HUES64 (cell line): ENCODE results near the gene RARRES1. TPM values are rescaled to one million over a fixed set of nuclear protein-coding genes. Genes with fewer than 3 reads are reported as not detected.

Experiments used
- H3K27ac ChIP-seq: 2 replicates; pipeline ENCODE4 v1.7.0; 2013; ENCODE audit warnings: low read depth, low read length, inconsistent platforms
- H3K27me3 ChIP-seq: 2 replicates; pipeline ENCODE4 v1.6.1; 2013; ENCODE audit warnings: mild to moderate bottlenecking, low read length; ENCODE audit not compliant: insufficient read depth
- H3K36me3 ChIP-seq: 2 replicates; pipeline ENCODE4 v1.6.1; 2013; ENCODE audit warnings: mild to moderate bottlenecking, low read length; ENCODE audit not compliant: insufficient read depth
- H3K4me1 ChIP-seq: 2 replicates; pipeline ENCODE4 v1.6.1; 2013; ENCODE audit warnings: mild to moderate bottlenecking, low read length, moderate library complexity; ENCODE audit not compliant: insufficient read depth
- H3K4me3 ChIP-seq: 2 replicates; pipeline ENCODE4 v1.5.1; 2013; ENCODE audit warnings: mild to moderate bottlenecking, low read length, moderate library complexity
- H3K9ac ChIP-seq: 2 replicates; pipeline ENCODE4 v1.6.1; 2013; ENCODE audit warnings: mild to moderate bottlenecking, low read depth, low read length
- H3K9me3 ChIP-seq: 2 replicates; pipeline ENCODE4 v1.6.1; 2013; ENCODE audit warnings: low read depth, low read length; ENCODE audit not compliant: insufficient read depth
- WGBS: fragments of 150-250, 120-280 bp; methylation state at CpG from one replicate; pipeline ENCODE4 v1.1.7; 2013; ENCODE audit warnings: missing lambda C conversion rate; 5-methylcytosine and 5-hydroxymethylcytosine counted together
- polyA plus RNA-seq, 2 experiments: library from polyadenylated mRNA; stranded (reverse); fragments of 50-300 nt; gene quantifications; one replicate each; pipeline ENCODE4 v1.2.3, GENCODE V29; 2013

RARRES1 gene
- polyA plus RNA-seq (2013, experiment 1 of 2): 0.55 TPM
- polyA plus RNA-seq (2013, experiment 2 of 2): 0.63 TPM

GRCh38 chr3:158731938-158732855, at the start of gene RARRES1:
Gene RARRES1, minus strand, starts transcription at chr3:158732457. Its CDS starts 42 bp downstream, at chr3:158732415.
- Histone ChIP-seq H3K27me3 (peaks cover 28% of the 10 kb centered on the region), H3K4me3 (peak within 1 kb of the TSS; percentile 66), H3K27ac (no peak within 1 kb of the TSS), H3K9ac (peak within 1 kb of the TSS; percentile 61), H3K36me3 (no peaks in the 10 kb centered on the region), H3K9me3 (peaks cover 4% of the 10 kb centered on the region), H3K4me1 (peaks cover 2% of the 10 kb centered on the region)
- 2% methylated on average over 101 of the region's 101 CpGs for WGBS

GRCh38 chr3:158781849-158782248, 49.6 kb upstream of the RARRES1 start:
- no peaks in the 10 kb centered on the region for H3K36me3 ChIP-seq
- WGBS: 96% methylated on average over 1 of the region's 1 CpG
- H3K27me3 ChIP-seq: no peaks in the 10 kb centered on the region
- no peaks in the 10 kb centered on the region for H3K4me1 ChIP-seq
- no peaks in the 10 kb centered on the region for H3K9me3 ChIP-seq
- no peak overlapping the region for H3K27ac ChIP-seq
- no peak overlapping the region for H3K4me3 ChIP-seq
- no peak overlapping the region for H3K9ac ChIP-seq

- H3K27ac ChIP-seq: no peak overlapping the region
- 90% methylated on average over 2 of the region's 2 CpGs for WGBS
These were observed 48.9 kb upstream of the RARRES1 start for GRCh38 chr3:158781191-158781590.

GRCh38 chr3:158780766-158781165, 48.5 kb upstream of the RARRES1 start:
- H3K9me3 ChIP-seq: no peaks in the 10 kb centered on the region
- H3K27me3 ChIP-seq: no peaks in the 10 kb centered on the region
- H3K9ac ChIP-seq: no peak overlapping the region
- WGBS: no CpG with 5 or more reads among the region's 1 CpG
- no peaks in the 10 kb centered on the region for H3K36me3 ChIP-seq
- H3K27ac ChIP-seq: no peak overlapping the region
- no peak overlapping the region for H3K4me3 ChIP-seq
- no peaks in the 10 kb centered on the region for H3K4me1 ChIP-seq

More at GRCh38 chr3:158781191-158781590, 48.9 kb upstream of the RARRES1 start:
- H3K4me3 ChIP-seq: no peak overlapping the region
- no peaks in the 10 kb centered on the region for H3K9me3 ChIP-seq
- H3K4me1 ChIP-seq: no peaks in the 10 kb centered on the region
- no peaks in the 10 kb centered on the region for H3K27me3 ChIP-seq
- no peak overlapping the region for H3K9ac ChIP-seq
- H3K36me3 ChIP-seq: no peaks in the 10 kb centered on the region

- Histone ChIP-seq H3K27ac (no peak overlapping the region), H3K4me1 (no peaks in the 10 kb centered on the region), H3K9ac (no peak overlapping the region), H3K4me3 (no peak overlapping the region), H3K36me3 (no peaks in the 10 kb centered on the region), H3K9me3 (no peaks in the 10 kb centered on the region), H3K27me3 (no peaks in the 10 kb centered on the region)
- WGBS: 94% methylated on average over 3 of the region's 3 CpGs
These were observed 45.1 kb upstream of the RARRES1 start for GRCh38 chr3:158777161-158777873.

- WGBS: 96% methylated on average over 7 of the region's 7 CpGs
- Histone ChIP-seq H3K27ac (no peak overlapping the region), H3K9ac (no peak overlapping the region), H3K36me3 (no peaks in the 10 kb centered on the region), H3K4me3 (no peak overlapping the region), H3K4me1 (no peaks in the 10 kb centered on the region), H3K27me3 (no peaks in the 10 kb centered on the region), H3K9me3 (no peaks in the 10 kb centered on the region)
These were observed 44.3 kb upstream of the RARRES1 start for GRCh38 chr3:158776531-158776930.

- no peak overlapping the region for H3K4me3 ChIP-seq
- over 99% methylated on average over 3 of the region's 3 CpGs for WGBS
- no peaks in the 10 kb centered on the region for H3K9me3 ChIP-seq
- H3K4me1 ChIP-seq: no peaks in the 10 kb centered on the region
- H3K9ac ChIP-seq: no peak overlapping the region
- H3K27ac ChIP-seq: no peak overlapping the region
- H3K27me3 ChIP-seq: no peaks in the 10 kb centered on the region
- no peaks in the 10 kb centered on the region for H3K36me3 ChIP-seq
These were observed 43.5 kb upstream of the RARRES1 start for GRCh38 chr3:158775426-158776410.

GRCh38 chr3:158774965-158775364, 42.7 kb upstream of the RARRES1 start:
- Histone ChIP-seq H3K27me3 (no peaks in the 10 kb centered on the region), H3K4me1 (no peaks in the 10 kb centered on the region)
- WGBS: 97% methylated on average over 2 of the region's 2 CpGs

GRCh38 chr3:158773845-158774830, 41.9 kb upstream of the RARRES1 start:
- H3K9me3 ChIP-seq: no peaks in the 10 kb centered on the region
- no peak overlapping the region for H3K9ac ChIP-seq
- H3K27me3 ChIP-seq: no peaks in the 10 kb centered on the region
- H3K27ac ChIP-seq: no peak overlapping the region
- no peaks in the 10 kb centered on the region for H3K36me3 ChIP-seq
- H3K4me1 ChIP-seq: peaks cover under 1% of the 10 kb centered on the region; the same call in 1 of the 2 replicates
- H3K4me3 ChIP-seq: no peak overlapping the region
- WGBS: 99% methylated on average over 6 of the region's 7 CpGs

More at GRCh38 chr3:158774965-158775364, 42.7 kb upstream of the RARRES1 start:
- Histone ChIP-seq H3K9me3 (no peaks in the 10 kb centered on the region), H3K9ac (no peak overlapping the region), H3K4me3 (no peak overlapping the region), H3K36me3 (no peaks in the 10 kb centered on the region), H3K27ac (no peak overlapping the region)

GRCh38 chr3:158773166-158773565, 40.9 kb upstream of the RARRES1 start:
- Histone ChIP-seq H3K4me3 (no peak overlapping the region), H3K27ac (no peak overlapping the region), H3K36me3 (no peaks in the 10 kb centered on the region), H3K4me1 (peaks cover 10% of the 10 kb centered on the region), H3K27me3 (no peaks in the 10 kb centered on the region), H3K9ac (no peak overlapping the region), H3K9me3 (no peaks in the 10 kb centered on the region)
